Hematopoietic multipotent progenitor cell treated with erythropoietin and hydrocortisone succinate and interleukin-3 and kit ligand, for 15 days (in vitro differentiated cells): ENCODE data around the gene CADPS2.

Experiments
- DNase-seq: peaks from one replicate; pipeline ENCODE4 v3.0.0-alpha.2; 2015; ENCODE audit warnings: low spot score

Gene CADPS2

GRCh38 chr7:122448893-122449589, 437.2 kb downstream of the CADPS2 start:
- no peak for DNase-seq

- no peak for DNase-seq
These were observed 443.3 kb downstream of the CADPS2 start for GRCh38 chr7:122442929-122443328.

- DNase-seq, result no peak
These were observed 447.8 kb downstream of the CADPS2 start for GRCh38 chr7:122438492-122438891.

GRCh38 chr7:122438006-122438405, 448.3 kb downstream of the CADPS2 start:
- DNase-seq, result no peak

GRCh38 chr7:122433765-122434164, 452.5 kb downstream of the CADPS2 start:
- no peak for DNase-seq

GRCh38 chr7:122430710-122431109, 455.6 kb downstream of the CADPS2 start:
- DNase-seq, result no peak

GRCh38 chr7:122429926-122430325, 456.3 kb downstream of the CADPS2 start:
- DNase-seq, result no peak

GRCh38 chr7:122425731-122426130, 460.5 kb downstream of the CADPS2 start:
- no peak for DNase-seq

GRCh38 chr7:122423591-122423990, 462.7 kb downstream of the CADPS2 start:
- no peak for DNase-seq

GRCh38 chr7:122416336-122416735, 469.9 kb downstream of the CADPS2 start:
- no peak for DNase-seq

GRCh38 chr7:122415510-122415909, 470.8 kb downstream of the CADPS2 start:
- no peak for DNase-seq

GRCh38 chr7:122413339-122413738, 472.9 kb downstream of the CADPS2 start:
- DNase-seq, result no peak

- no peak for DNase-seq
These were observed 473.4 kb downstream of the CADPS2 start for GRCh38 chr7:122412883-122413282.

GRCh38 chr7:122412441-122412840, 473.8 kb downstream of the CADPS2 start:
- no peak for DNase-seq

- no peak for DNase-seq
These were observed 479.1 kb downstream of the CADPS2 start for GRCh38 chr7:122407195-122407594.

GRCh38 chr7:122403113-122403512, 483.1 kb downstream of the CADPS2 start:
- no peak for DNase-seq

GRCh38 chr7:122402235-122402634, 484.0 kb downstream of the CADPS2 start:
- no peak for DNase-seq

GRCh38 chr7:122397381-122397780, 488.9 kb downstream of the CADPS2 start:
- no peak for DNase-seq

- DNase-seq, result no peak
These were observed 491.7 kb downstream of the CADPS2 start for GRCh38 chr7:122394512-122394911.

- DNase-seq, result no peak
These were observed 501.7 kb downstream of the CADPS2 start for GRCh38 chr7:122384528-122384927.

- no peak for DNase-seq
These were observed 502.3 kb downstream of the CADPS2 start for GRCh38 chr7:122383934-122384333.

GRCh38 chr7:122380992-122381391, 505.3 kb downstream of the CADPS2 start:
- DNase-seq, result no peak

GRCh38 chr7:122379491-122379890, 506.8 kb downstream of the CADPS2 start:
- DNase-seq, result no peak

GRCh38 chr7:122369756-122370155, 516.5 kb downstream of the CADPS2 start:
- no peak for DNase-seq
